HCT116 (cell line): ENCODE results near the gene PRLH. TPM values are rescaled to one million over a fixed set of nuclear protein-coding genes. Genes with fewer than 3 reads are reported as not detected.
A peak's percentile ranks its signal among the peaks of the same experiment; 100 is the strongest.

Experiments
- ATAC-seq: fragments of 200-7000 bp; cut with Tn5 transposase; 2 replicates; pipeline ENCODE4 v1.9.1; 2020; ENCODE audit warnings: mild to moderate bottlenecking, moderate library complexity
- BruUV-seq: library from RNA; stranded (reverse); fragments of 400-500 nt; replicated peaks from 2 replicates; lab custom pipeline; 2021; lab: Mats Ljungman, UMichigan
- CTCF ChIA-PET: fragments of 300-600 bp; sonication (Branson Sonifier 250); formaldehyde crosslinking; loops from one replicate; lab custom pipeline; 2021; ENCODE audit warnings: antibody characterized with exemption; lab: Charles Lee
- POLR2A ChIA-PET: fragments of 300-600, 350-600 bp; sonication (Branson Sonifier 250); formaldehyde crosslinking; loops from one replicate; lab custom pipeline; 2021; ENCODE audit warnings: antibody characterized with exemption; lab: Charles Lee
- RAD21 ChIA-PET, 2 experiments: fragments of 300-600 bp; sonication (Branson Sonifier 250); formaldehyde crosslinking; loops; one replicate each; lab custom pipeline; 2023; ENCODE audit warnings: low total read pairs in 2 of 2; ENCODE audit not compliant: uncharacterized antibody in 2 of 2, unreplicated experiment in 2 of 2, low non-redundant PET in 1 of 2; lab: Charles Lee
- DNase-seq: peaks from one replicate; pipeline ENCODE4 v3.0.0-alpha.2; 2010; ENCODE audit warnings: low read depth, low spot score
- H2AFZ ChIP-seq: fragments of 200-600 bp; shearing (Covaris generic), sonication (generic); 2 replicates; pipeline ENCODE4 v1.6.1; 2017; ENCODE audit warnings: low read depth, mixed run types, mixed read lengths, antibody characterized with exemption, low read length; ENCODE audit not compliant: poor library complexity, severe bottlenecking
- H3K27ac ChIP-seq: 2 replicates; pipeline ENCODE4 v1.5.1; 2012; ENCODE audit warnings: low read depth, low read length
- H3K27me3 ChIP-seq: fragments of 200-600 bp; sonication (generic); 2 replicates; pipeline ENCODE4 v1.6.1; 2016; ENCODE audit warnings: mixed run types, low read length, mixed read lengths; ENCODE audit not compliant: insufficient read depth
- H3K36me3 ChIP-seq, 2 experiments: fragments of 200-500 bp in 1 of 2; fragments of 200-600 bp in 1 of 2; sonication (Bioruptor generic) in 1 of 2; sonication (generic) in 1 of 2; 2 replicates each; pipeline versions ENCODE4 v1.5.1 to v1.6.1; 2014 to 2016; ENCODE audit warnings: low read length in 2 of 2, inconsistent platforms in 1 of 2, mixed read lengths in 1 of 2, mixed run types in 1 of 2; ENCODE audit not compliant: insufficient read depth in 2 of 2, control insufficient read depth in 1 of 2
- H3K4me1 ChIP-seq, 2 experiments: fragments of 200-600 bp in 1 of 2; sonication (generic) in 1 of 2; 2 replicates each; pipeline versions ENCODE4 v1.5.1 to v1.6.1; 2012 to 2017; ENCODE audit warnings: low read length in 2 of 2, inconsistent platforms in 1 of 2, mild to moderate bottlenecking in 1 of 2, mixed read lengths in 1 of 2, mixed run types in 1 of 2, moderate library complexity in 1 of 2; ENCODE audit not compliant: insufficient read depth in 2 of 2, control insufficient read depth in 1 of 2
- H3K4me2 ChIP-seq: fragments of 200-600 bp; sonication (generic); 2 replicates; pipeline ENCODE4 v1.6.1; 2017; ENCODE audit warnings: mixed run types, low read length, mixed read lengths
- H3K4me3 ChIP-seq, 2 experiments: fragments of 200-600 bp in 1 of 2; sonication (generic) in 1 of 2; replicated peaks in 1 of 2; 2 replicates each; pipeline ENCODE4 v1.5.1; 2011 to 2016; ENCODE audit warnings: low read length in 2 of 2, control low read depth in 1 of 2, low read depth in 1 of 2, mild to moderate bottlenecking in 1 of 2, mixed read lengths in 1 of 2, mixed run types in 1 of 2
- H3K79me2 ChIP-seq: fragments of 200-600 bp; sonication (generic); 2 replicates; pipeline ENCODE4 v1.6.1; 2017; ENCODE audit warnings: mild to moderate bottlenecking, mixed run types, low read length, moderate library complexity, mixed read lengths; ENCODE audit not compliant: insufficient read depth
- H3K9ac ChIP-seq: fragments of 200-600 bp; sonication (generic); 2 replicates; pipeline ENCODE4 v1.6.1; 2016; ENCODE audit warnings: low read length, mixed read lengths
- H3K9me2 ChIP-seq: fragments of 200-600 bp; sonication (generic), shearing (Covaris generic); 2 replicates; pipeline ENCODE4 v1.6.1; 2017; ENCODE audit warnings: mixed run types, mild to moderate bottlenecking, moderate library complexity; ENCODE audit not compliant: insufficient read depth
- H3K9me3 ChIP-seq, 2 experiments: fragments of 200-500 bp in 1 of 2; fragments of 200-600 bp in 1 of 2; sonication (Bioruptor generic) in 1 of 2; sonication (generic) in 1 of 2; 2 replicates each; pipeline ENCODE4 v1.6.1; 2014 to 2017; ENCODE audit warnings: low read length in 2 of 2, mixed read lengths in 2 of 2, inconsistent platforms in 1 of 2, low read depth in 1 of 2, mild to moderate bottlenecking in 1 of 2, mixed run types in 1 of 2, moderate library complexity in 1 of 2; ENCODE audit not compliant: control insufficient read depth in 1 of 2, insufficient read depth in 1 of 2
- H4K20me1 ChIP-seq: fragments of 200-600 bp; sonication (generic), shearing (Covaris generic); 2 replicates; pipeline ENCODE4 v1.6.1; 2017; ENCODE audit warnings: mixed run types, mild to moderate bottlenecking, moderate library complexity; ENCODE audit not compliant: insufficient read depth
- EGR1 ChIP-seq: IDR thresholded peaks from 2 replicates; pipeline ENCODE4 v1.6.1; 2012; ENCODE audit warnings: low read depth
- FOSL1 ChIP-seq: IDR thresholded peaks from 2 replicates; pipeline ENCODE4 v1.6.1; 2012; ENCODE audit warnings: low read depth
- JUND ChIP-seq: IDR thresholded peaks from 2 replicates; pipeline ENCODE4 v1.6.1; 2012
- POLR2A ChIP-seq: IDR thresholded peaks from 2 replicates; pipeline ENCODE4 v1.7.0; 2011; ENCODE audit warnings: borderline replicate concordance; ENCODE audit not compliant: insufficient read depth, insufficient read length; ENCODE audit errors: extremely low read depth
- SIN3A ChIP-seq: IDR thresholded peaks from 2 replicates; pipeline ENCODE4 v1.6.1; 2012; ENCODE audit warnings: low read depth
- SP1 ChIP-seq: IDR thresholded peaks from 2 replicates; pipeline ENCODE4 v1.6.1; 2012; ENCODE audit warnings: low read depth
- SRF ChIP-seq: IDR thresholded peaks from 2 replicates; pipeline ENCODE4 v1.6.1; 2012; ENCODE audit warnings: low read depth
- TCF7L2 ChIP-seq: IDR thresholded peaks from 2 replicates; pipeline ENCODE4 v1.7.0; 2011; ENCODE audit warnings: borderline replicate concordance, inconsistent platforms; ENCODE audit not compliant: insufficient read depth, insufficient read length; ENCODE audit errors: extremely low read depth
- intact Hi-C: fragments of 100-400 bp; cut with micrococcal nuclease; formaldehyde crosslinking; loops from 2 replicates; pipeline ENCODE4 v1.10.0; 2022
- total RNA-seq: library from RNA; stranded (reverse); gene quantifications from one replicate; pipeline ENCODE4 v1.2.1, GENCODE V29; 2021; ENCODE audit not compliant: unreplicated experiment
- TF ChIP-seq, protein P1 (sequence below): IDR thresholded peaks from 2 replicates; pipeline ENCODE4 v1.6.1; 2012
- TF ChIP-seq, protein P2 (sequence below): IDR thresholded peaks from 2 replicates; pipeline ENCODE4 v1.6.1; 2012; ENCODE audit warnings: low read depth
- TF ChIP-seq, protein P3 (sequence below): IDR thresholded peaks from 2 replicates; pipeline ENCODE4 v1.6.1; 2012

Gene PRLH
- total RNA-seq, 1 experiment from 2014 or later: not detected

DNA sequence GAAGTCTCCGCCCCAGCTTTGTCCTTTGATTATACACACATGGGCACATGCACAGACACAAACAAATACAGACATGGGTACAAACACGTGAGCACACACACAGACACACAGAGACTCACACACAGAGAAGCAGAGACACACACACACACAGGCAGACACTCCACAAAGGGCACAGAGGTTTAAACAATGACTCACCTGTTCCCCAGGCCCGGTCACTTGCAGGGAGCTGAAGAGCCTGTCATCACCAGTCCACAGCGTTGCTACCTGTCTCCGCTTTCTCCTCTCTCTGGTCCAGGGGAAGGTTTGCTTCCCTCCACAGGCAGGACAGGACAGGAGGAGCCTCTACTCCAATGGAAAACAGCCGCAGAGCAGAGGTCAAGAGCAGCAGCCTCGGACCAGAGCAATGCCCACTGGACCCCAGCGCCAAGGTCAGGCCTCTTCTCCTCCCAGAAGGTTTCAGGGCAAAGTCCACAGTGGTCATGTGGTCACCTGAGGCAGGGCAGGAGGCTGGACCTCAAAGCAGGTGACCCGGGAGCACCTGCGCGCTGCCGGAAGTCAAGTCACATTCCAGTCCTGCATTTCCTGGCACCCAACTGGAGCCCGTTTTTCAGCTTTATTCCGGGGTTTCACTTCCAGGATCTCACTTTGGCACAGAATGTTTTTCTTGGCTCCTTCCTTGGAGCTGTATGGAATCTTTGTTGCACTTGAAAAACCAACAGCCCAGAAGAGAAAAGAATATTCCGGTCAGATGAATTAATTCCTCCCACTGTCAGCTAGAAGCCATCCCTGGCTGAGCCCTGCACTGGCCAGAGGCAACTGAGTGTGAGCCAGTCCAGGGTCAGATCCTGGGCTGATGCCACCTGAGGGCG, 24.1 kb downstream of the PRLH start, which contains the start of gene RAB17:
Gene RAB17, minus strand, starts transcription at position 463 of the 869 bp plus-strand sequence. CDS start 4,580 bp downstream, outside the sequence.
- H4K20me1 ChIP-seq: no peaks in the 10 kb centered on the region
- H3K27ac ChIP-seq: peak within 1 kb of the TSS; percentile 98
- H3K4me1 ChIP-seq: peaks cover 13 to 27% of the 10 kb centered on the region in 2 experiments; a peak in 3 of 4 replicates
- 0 out of 4 replicates have a peak, but pooled peaks cover 0 to 1% of the 10 kb centered on the region in 2 experiments for H3K36me3 ChIP-seq
- no TSS peak for BruUV-seq
- TF ChIP-seq FOSL1: peak; percentile 33; the same call in 1 of the 2 replicates
- no peak for TF ChIP-seq SRF
- TF ChIP-seq SP1: no peak; the same call in none of the 2 replicates
- TF ChIP-seq, protein P1, sequence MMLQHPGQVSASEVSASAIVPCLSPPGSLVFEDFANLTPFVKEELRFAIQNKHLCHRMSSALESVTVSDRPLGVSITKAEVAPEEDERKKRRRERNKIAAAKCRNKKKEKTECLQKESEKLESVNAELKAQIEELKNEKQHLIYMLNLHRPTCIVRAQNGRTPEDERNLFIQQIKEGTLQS: no peak
- peak; percentile 64 for TF ChIP-seq POLR2A
- peak; percentile 73; the same call in 1 of the 2 replicates for TF ChIP-seq SIN3A
- TF ChIP-seq, protein P2, sequence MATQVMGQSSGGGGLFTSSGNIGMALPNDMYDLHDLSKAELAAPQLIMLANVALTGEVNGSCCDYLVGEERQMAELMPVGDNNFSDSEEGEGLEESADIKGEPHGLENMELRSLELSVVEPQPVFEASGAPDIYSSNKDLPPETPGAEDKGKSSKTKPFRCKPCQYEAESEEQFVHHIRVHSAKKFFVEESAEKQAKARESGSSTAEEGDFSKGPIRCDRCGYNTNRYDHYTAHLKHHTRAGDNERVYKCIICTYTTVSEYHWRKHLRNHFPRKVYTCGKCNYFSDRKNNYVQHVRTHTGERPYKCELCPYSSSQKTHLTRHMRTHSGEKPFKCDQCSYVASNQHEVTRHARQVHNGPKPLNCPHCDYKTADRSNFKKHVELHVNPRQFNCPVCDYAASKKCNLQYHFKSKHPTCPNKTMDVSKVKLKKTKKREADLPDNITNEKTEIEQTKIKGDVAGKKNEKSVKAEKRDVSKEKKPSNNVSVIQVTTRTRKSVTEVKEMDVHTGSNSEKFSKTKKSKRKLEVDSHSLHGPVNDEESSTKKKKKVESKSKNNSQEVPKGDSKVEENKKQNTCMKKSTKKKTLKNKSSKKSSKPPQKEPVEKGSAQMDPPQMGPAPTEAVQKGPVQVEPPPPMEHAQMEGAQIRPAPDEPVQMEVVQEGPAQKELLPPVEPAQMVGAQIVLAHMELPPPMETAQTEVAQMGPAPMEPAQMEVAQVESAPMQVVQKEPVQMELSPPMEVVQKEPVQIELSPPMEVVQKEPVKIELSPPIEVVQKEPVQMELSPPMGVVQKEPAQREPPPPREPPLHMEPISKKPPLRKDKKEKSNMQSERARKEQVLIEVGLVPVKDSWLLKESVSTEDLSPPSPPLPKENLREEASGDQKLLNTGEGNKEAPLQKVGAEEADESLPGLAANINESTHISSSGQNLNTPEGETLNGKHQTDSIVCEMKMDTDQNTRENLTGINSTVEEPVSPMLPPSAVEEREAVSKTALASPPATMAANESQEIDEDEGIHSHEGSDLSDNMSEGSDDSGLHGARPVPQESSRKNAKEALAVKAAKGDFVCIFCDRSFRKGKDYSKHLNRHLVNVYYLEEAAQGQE: no peak
- TF ChIP-seq, protein P3, sequence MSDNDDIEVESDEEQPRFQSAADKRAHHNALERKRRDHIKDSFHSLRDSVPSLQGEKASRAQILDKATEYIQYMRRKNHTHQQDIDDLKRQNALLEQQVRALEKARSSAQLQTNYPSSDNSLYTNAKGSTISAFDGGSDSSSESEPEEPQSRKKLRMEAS: peak; percentile 48; the same call in 1 of the 2 replicates
- peak; percentile 53 for TF ChIP-seq JUND
- peak; percentile 6 for TF ChIP-seq TCF7L2
- TF ChIP-seq EGR1: peak; percentile 60
- peak within 1 kb of the TSS; percentile 80 for H3K4me2 ChIP-seq
- ATAC-seq (peak; percentile 88), DNase-seq (peak; percentile 65)
- H3K79me2 ChIP-seq: peaks cover 16% of the 10 kb centered on the region
- H3K27me3 ChIP-seq: no peaks in the 10 kb centered on the region
- no peaks in the 10 kb centered on the region for H3K9me3 ChIP-seq
- H2AFZ ChIP-seq: peak within 1 kb of the TSS; percentile 14
- H3K9me2 ChIP-seq: no peaks in the 10 kb centered on the region
- peak within 1 kb of the TSS; percentile 69 for H3K9ac ChIP-seq
- RAD21 ChIA-PET: no interaction called here
- POLR2A ChIA-PET: interaction anchor here (1.2 to 1.3 kb wide), 3 partner anchors 15 to 101 kb away, joined by 3 to 7 read pairs (median 4); no protein-coding TSS in a partner anchor
- intact Hi-C loops: no loop called here
- H3K4me3 ChIP-seq: peak within 1 kb of the TSS; percentile 68 to 85
- CTCF ChIA-PET: interaction anchor here (0.6 to 1.5 kb wide), 5 partner anchors 19 to 391 kb away, joined by 3 to 4 read pairs (median 3); no protein-coding TSS in a partner anchor
